Liver (tissue), 9 donors: Measurements from ENCODE around the gene FIS1. TPM values are rescaled to one million over a fixed set of nuclear protein-coding genes. Genes with fewer than 3 reads are reported as not detected.

Experiments
- DNase-seq: peaks from one replicate; pipeline ENCODE4 v3.0.0-alpha.2; 2017; ENCODE audit warnings: low spot score
- H3K27ac ChIP-seq, 2 donors: one replicate each; pipeline ENCODE4 v1.7.0; 2013; ENCODE audit warnings: inconsistent platforms in 2 of 2, low read length in 2 of 2, control low read depth in 1 of 2, low read depth in 1 of 2, mild to moderate bottlenecking in 1 of 2
- H3K27me3 ChIP-seq, 4 donors: one replicate each; pipeline versions ENCODE4 v1.6.1 to v1.7.0; 2013; ENCODE audit warnings: low read length in 3 of 4, inconsistent platforms in 1 of 4, mild to moderate bottlenecking in 1 of 4, moderate library complexity in 1 of 4; ENCODE audit not compliant: control insufficient read depth in 4 of 4, insufficient read depth in 4 of 4
- H3K36me3 ChIP-seq, 4 donors: one replicate each; pipeline versions ENCODE4 v1.6.1 to v1.7.0; 2013; ENCODE audit warnings: low read length in 3 of 4, mild to moderate bottlenecking in 3 of 4, low read depth in 1 of 4, moderate library complexity in 1 of 4; ENCODE audit not compliant: control insufficient read depth in 4 of 4, insufficient read depth in 3 of 4
- H3K4me1 ChIP-seq, 4 donors: one replicate each; pipeline versions ENCODE4 v1.6.1 to v1.7.0; 2013; ENCODE audit warnings: low read length in 3 of 4, mild to moderate bottlenecking in 3 of 4, moderate library complexity in 1 of 4; ENCODE audit not compliant: control insufficient read depth in 4 of 4, insufficient read depth in 4 of 4
- H3K4me3 ChIP-seq, 3 donors: one replicate each; pipeline versions ENCODE4 v1.6.1 to v1.7.0; 2013; ENCODE audit warnings: low read length in 3 of 3, control low read depth in 1 of 3, low read depth in 1 of 3, mild to moderate bottlenecking in 1 of 3
- H3K9ac ChIP-seq, 2 donors: one replicate each; pipeline ENCODE4 v1.7.0; 2013; ENCODE audit warnings: low read length in 2 of 2, mild to moderate bottlenecking in 2 of 2, moderate library complexity in 2 of 2, control low read depth in 1 of 2, low read depth in 1 of 2
- H3K9me3 ChIP-seq, 4 donors: one replicate each; pipeline versions ENCODE4 v1.6.1 to v1.7.0; 2013; ENCODE audit warnings: low read length in 3 of 4; ENCODE audit not compliant: control insufficient read depth in 4 of 4
- ATF3 ChIP-seq: IDR thresholded peaks from 2 replicates; pipeline ENCODE4 v1.6.1; 2016; ENCODE audit warnings: antibody characterized with exemption
- EGR1 ChIP-seq, 2 donors: IDR thresholded peaks; 2 replicates each; pipeline ENCODE4 v1.6.1; 2016 to 2018; ENCODE audit warnings: antibody characterized with exemption in 2 of 2, low read depth in 2 of 2
- FOXA1 ChIP-seq: IDR thresholded peaks from 2 replicates; pipeline ENCODE4 v1.6.1; 2016; ENCODE audit warnings: antibody characterized with exemption
- FOXA2 ChIP-seq: IDR thresholded peaks from 2 replicates; pipeline ENCODE4 v1.6.1; 2016; ENCODE audit warnings: antibody characterized with exemption
- GABPA ChIP-seq, 2 donors: IDR thresholded peaks in 1 of 2; conservative IDR thresholded peaks in 1 of 2; 2 replicates each; pipeline ENCODE4 v1.6.1; 2016; ENCODE audit warnings: antibody characterized with exemption in 2 of 2, mild to moderate bottlenecking in 1 of 2, moderate library complexity in 1 of 2
- HNF4A ChIP-seq, 2 donors: conservative IDR thresholded peaks; 2 replicates each; pipeline ENCODE4 v1.6.1; 2016; ENCODE audit warnings: antibody characterized with exemption in 2 of 2, mild to moderate bottlenecking in 2 of 2
- HNF4G ChIP-seq: IDR thresholded peaks from 2 replicates; pipeline ENCODE4 v1.6.1; 2016; ENCODE audit warnings: antibody characterized with exemption
- JUND ChIP-seq, 2 donors: IDR thresholded peaks; 2 replicates each; pipeline ENCODE4 v1.6.1; 2016; ENCODE audit warnings: antibody characterized with exemption in 2 of 2
- NR2F2 ChIP-seq: IDR thresholded peaks from 2 replicates; pipeline ENCODE4 v1.6.1; 2016; ENCODE audit warnings: antibody characterized with exemption
- RAD21 ChIP-seq, 2 donors: IDR thresholded peaks; 2 replicates each; pipeline ENCODE4 v1.6.1; 2016; ENCODE audit warnings: antibody characterized with exemption in 2 of 2, mild to moderate bottlenecking in 2 of 2
- RXRA ChIP-seq, 2 donors: IDR thresholded peaks; 2 replicates each; pipeline ENCODE4 v1.6.1; 2017 to 2018; ENCODE audit warnings: antibody characterized with exemption in 2 of 2, mild to moderate bottlenecking in 1 of 2
- SP1 ChIP-seq: IDR thresholded peaks from 2 replicates; pipeline ENCODE4 v1.6.1; 2018; ENCODE audit warnings: antibody characterized with exemption, mild to moderate bottlenecking
- TAF1 ChIP-seq: conservative IDR thresholded peaks from 2 replicates; pipeline ENCODE4 v1.6.1; 2016; ENCODE audit warnings: antibody characterized with exemption, mild to moderate bottlenecking
- YY1 ChIP-seq: IDR thresholded peaks from 2 replicates; pipeline ENCODE4 v1.6.1; 2016; ENCODE audit warnings: antibody characterized with exemption, mild to moderate bottlenecking
- WGBS: extraction: QIAGEN DNeasy Blood & Tissue Kit; methylation state at CpG from one replicate; pipeline ENCODE4 v1.1.7; 2013; 5-methylcytosine and 5-hydroxymethylcytosine counted together
- polyA plus RNA-seq, 2 donors: library from polyadenylated mRNA; stranded (reverse) in 1 of 2; unstranded in 1 of 2; fragments of 200-250 nt in 1 of 2; fragments of >200 nt in 1 of 2; fragmentation: Nextera tagmentation in 1 of 2; extraction: Ambion mirVana in 1 of 2; gene quantifications; one replicate each; pipeline versions ENCODE4 v1.2.1 to v1.2.3, GENCODE V29; 2013 to 2015
- total RNA-seq, 2 donors: library from RNA; depleted of rRNA; stranded (reverse); fragments of >200 nt; gene quantifications; one replicate each; pipeline ENCODE4 v1.2.3, GENCODE V29; 2014
- TF ChIP-seq, protein P1 (sequence below): IDR thresholded peaks from 2 replicates; pipeline ENCODE4 v1.6.1; 2016; ENCODE audit warnings: antibody characterized with exemption, mild to moderate bottlenecking
- TF ChIP-seq, protein P2 (sequence below): IDR thresholded peaks from 2 replicates; pipeline ENCODE4 v1.6.1; 2016; ENCODE audit warnings: antibody characterized with exemption
- TF ChIP-seq, protein P3 (sequence below): IDR thresholded peaks from 2 replicates; pipeline ENCODE4 v1.6.1; 2016; ENCODE audit warnings: antibody characterized with exemption
- TF ChIP-seq, protein P4 (sequence below): fragments of 150-350 bp; IDR thresholded peaks from 2 replicates; pipeline ENCODE4 v1.5.1; 2017; ENCODE audit warnings: improper control_type of control experiment, low read depth, low read length; ENCODE audit not compliant: missing input control
- donor health status: healthy.
- donor health status: healthy.
- donor health status: healthy.
- donor health status: healthy.
- donor health status: healthy.

The FIS1 gene
- total and polyA plus RNA-seq, 4 donors, result 112 to 192 (median 155) TPM

DNA sequence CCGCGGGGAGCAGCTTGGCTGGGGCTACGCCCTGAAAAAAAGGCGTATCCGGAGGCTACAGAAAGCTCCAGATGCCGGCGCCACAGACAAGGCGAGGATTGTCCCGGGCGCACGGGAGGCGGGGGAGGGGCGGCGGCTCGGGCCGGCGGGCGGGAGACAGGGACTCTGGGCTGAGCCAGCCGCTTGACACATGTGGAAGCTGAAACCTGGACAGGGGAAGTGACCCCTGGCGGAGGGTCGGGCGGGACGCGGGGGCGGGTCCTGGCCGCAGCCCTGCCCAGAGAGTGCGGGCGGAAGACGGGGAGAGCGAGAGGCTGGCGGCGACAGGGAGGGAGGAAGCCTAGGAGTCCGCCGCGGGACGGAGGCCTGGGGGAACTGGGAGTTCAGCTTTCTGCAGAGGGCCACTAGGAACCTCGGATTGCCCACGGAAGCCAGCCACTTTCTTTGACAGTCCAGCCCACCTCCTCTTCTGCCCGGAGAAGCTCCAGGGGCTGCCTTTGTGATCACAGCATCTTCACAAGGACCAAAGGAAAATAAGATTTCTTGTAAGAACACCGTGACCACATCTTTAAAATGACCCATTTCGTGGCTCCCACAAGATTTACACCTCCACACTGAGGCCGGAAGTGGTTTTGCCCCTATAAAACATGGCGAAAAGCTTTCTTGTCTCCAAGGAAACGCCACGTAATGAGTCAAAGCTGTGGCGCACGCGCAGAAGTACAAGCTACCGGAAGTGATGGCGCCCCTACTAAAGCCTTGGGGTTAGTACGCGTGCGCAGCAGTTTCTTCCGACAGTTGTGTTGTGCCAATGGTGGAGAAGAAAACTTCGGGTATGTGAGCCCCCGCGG lies 27.3 kb downstream of the FIS1 start, which contains the start of the genes PLOD3 and ZNHIT1:
Gene PLOD3, minus strand, starts transcription at position 194 of the 848 bp plus-strand sequence. CDS start 307 bp downstream, outside the sequence.
Gene ZNHIT1, plus strand, starts transcription at position 778 of the 848 bp plus-strand sequence. Its CDS starts 31 bp downstream, at position 809.
- H3K9me3 ChIP-seq, result no peaks in the 10 kb centered on the region
- peak within 1 kb of the TSS; percentile 71 to 95 (median 87) for H3K4me3 ChIP-seq
- DNase-seq, result peak; percentile 94
- TF ChIP-seq, protein P1, sequence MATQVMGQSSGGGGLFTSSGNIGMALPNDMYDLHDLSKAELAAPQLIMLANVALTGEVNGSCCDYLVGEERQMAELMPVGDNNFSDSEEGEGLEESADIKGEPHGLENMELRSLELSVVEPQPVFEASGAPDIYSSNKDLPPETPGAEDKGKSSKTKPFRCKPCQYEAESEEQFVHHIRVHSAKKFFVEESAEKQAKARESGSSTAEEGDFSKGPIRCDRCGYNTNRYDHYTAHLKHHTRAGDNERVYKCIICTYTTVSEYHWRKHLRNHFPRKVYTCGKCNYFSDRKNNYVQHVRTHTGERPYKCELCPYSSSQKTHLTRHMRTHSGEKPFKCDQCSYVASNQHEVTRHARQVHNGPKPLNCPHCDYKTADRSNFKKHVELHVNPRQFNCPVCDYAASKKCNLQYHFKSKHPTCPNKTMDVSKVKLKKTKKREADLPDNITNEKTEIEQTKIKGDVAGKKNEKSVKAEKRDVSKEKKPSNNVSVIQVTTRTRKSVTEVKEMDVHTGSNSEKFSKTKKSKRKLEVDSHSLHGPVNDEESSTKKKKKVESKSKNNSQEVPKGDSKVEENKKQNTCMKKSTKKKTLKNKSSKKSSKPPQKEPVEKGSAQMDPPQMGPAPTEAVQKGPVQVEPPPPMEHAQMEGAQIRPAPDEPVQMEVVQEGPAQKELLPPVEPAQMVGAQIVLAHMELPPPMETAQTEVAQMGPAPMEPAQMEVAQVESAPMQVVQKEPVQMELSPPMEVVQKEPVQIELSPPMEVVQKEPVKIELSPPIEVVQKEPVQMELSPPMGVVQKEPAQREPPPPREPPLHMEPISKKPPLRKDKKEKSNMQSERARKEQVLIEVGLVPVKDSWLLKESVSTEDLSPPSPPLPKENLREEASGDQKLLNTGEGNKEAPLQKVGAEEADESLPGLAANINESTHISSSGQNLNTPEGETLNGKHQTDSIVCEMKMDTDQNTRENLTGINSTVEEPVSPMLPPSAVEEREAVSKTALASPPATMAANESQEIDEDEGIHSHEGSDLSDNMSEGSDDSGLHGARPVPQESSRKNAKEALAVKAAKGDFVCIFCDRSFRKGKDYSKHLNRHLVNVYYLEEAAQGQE, result peak; percentile 79
- no peak for TF ChIP-seq ATF3
- TF ChIP-seq HNF4G, result no peak
- TF ChIP-seq, protein P2, sequence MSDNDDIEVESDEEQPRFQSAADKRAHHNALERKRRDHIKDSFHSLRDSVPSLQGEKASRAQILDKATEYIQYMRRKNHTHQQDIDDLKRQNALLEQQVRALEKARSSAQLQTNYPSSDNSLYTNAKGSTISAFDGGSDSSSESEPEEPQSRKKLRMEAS, result peak; percentile 30
- peak; percentile 36 to 47 for TF ChIP-seq RXRA (IDR thresholded peaks at IDR 0.05)
- TF ChIP-seq EGR1 (IDR thresholded peaks at IDR 0.05; ENCODE audit: low read depth in 2 of 2), result peak; percentile 88 to 91
- peak; percentile 79 to 93 for TF ChIP-seq GABPA (IDR thresholded peaks at IDR 0.05 in 1 of 2, conservative IDR thresholded peaks at IDR 0.05 in 1 of 2)
- TF ChIP-seq SP1, result peak; percentile 70
- TF ChIP-seq YY1, result peak; percentile 99
- TF ChIP-seq FOXA1, result no peak
- TF ChIP-seq, protein P3, sequence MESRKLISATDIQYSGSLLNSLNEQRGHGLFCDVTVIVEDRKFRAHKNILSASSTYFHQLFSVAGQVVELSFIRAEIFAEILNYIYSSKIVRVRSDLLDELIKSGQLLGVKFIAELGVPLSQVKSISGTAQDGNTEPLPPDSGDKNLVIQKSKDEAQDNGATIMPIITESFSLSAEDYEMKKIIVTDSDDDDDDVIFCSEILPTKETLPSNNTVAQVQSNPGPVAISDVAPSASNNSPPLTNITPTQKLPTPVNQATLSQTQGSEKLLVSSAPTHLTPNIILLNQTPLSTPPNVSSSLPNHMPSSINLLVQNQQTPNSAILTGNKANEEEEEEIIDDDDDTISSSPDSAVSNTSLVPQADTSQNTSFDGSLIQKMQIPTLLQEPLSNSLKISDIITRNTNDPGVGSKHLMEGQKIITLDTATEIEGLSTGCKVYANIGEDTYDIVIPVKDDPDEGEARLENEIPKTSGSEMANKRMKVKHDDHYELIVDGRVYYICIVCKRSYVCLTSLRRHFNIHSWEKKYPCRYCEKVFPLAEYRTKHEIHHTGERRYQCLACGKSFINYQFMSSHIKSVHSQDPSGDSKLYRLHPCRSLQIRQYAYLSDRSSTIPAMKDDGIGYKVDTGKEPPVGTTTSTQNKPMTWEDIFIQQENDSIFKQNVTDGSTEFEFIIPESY, result no peak
- peak; percentile 51 for TF ChIP-seq NR2F2
- peak; percentile 44 to 47 for TF ChIP-seq HNF4A (conservative IDR thresholded peaks at IDR 0.05)
- peak; percentile 29 to 55 for TF ChIP-seq RAD21 (IDR thresholded peaks at IDR 0.05)
- TF ChIP-seq JUND (IDR thresholded peaks at IDR 0.05), result peak in 1 of 2 donors; percentile 27
- peak; percentile 20 for TF ChIP-seq TAF1
- TF ChIP-seq, protein P4, sequence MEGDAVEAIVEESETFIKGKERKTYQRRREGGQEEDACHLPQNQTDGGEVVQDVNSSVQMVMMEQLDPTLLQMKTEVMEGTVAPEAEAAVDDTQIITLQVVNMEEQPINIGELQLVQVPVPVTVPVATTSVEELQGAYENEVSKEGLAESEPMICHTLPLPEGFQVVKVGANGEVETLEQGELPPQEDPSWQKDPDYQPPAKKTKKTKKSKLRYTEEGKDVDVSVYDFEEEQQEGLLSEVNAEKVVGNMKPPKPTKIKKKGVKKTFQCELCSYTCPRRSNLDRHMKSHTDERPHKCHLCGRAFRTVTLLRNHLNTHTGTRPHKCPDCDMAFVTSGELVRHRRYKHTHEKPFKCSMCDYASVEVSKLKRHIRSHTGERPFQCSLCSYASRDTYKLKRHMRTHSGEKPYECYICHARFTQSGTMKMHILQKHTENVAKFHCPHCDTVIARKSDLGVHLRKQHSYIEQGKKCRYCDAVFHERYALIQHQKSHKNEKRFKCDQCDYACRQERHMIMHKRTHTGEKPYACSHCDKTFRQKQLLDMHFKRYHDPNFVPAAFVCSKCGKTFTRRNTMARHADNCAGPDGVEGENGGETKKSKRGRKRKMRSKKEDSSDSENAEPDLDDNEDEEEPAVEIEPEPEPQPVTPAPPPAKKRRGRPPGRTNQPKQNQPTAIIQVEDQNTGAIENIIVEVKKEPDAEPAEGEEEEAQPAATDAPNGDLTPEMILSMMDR, result peak; percentile 32
- no peak for TF ChIP-seq FOXA2
- under 1% methylated on average over 57 of the region's 57 CpGs for WGBS
- H3K27me3 ChIP-seq, result no peaks in the 10 kb centered on the region
- peaks cover 0 to 4% (median 2%) of the 10 kb centered on the region in 4 donors for H3K36me3 ChIP-seq
- H3K9ac ChIP-seq, result peak within 1 kb of the TSS; percentile 95 to 98
- peak within 1 kb of the TSS; percentile 96 to 99 for H3K27ac ChIP-seq
- H3K4me1 ChIP-seq, result peaks cover 20 to 43% (median 37%) of the 10 kb centered on the region in 4 donors
